ENCODE results near the gene TMPRSS11A.

GRCh38 chr4:67883902-67884301, 79.4 kb downstream of the TMPRSS11A start, which contains the start of gene TMPRSS11D:
- no peak for TF ChIP-seq EZH2 (IDR thresholded peaks at IDR 0.05; ENCODE audit: low read depth, unreplicated experiment)
- no peak for TF ChIP-seq CTCF (conservative IDR thresholded peaks at IDR 0.05; ENCODE audit: low read depth in 2 of 2)
- no peak for TF ChIP-seq POLR2AphosphoS5 (IDR thresholded peaks at IDR 0.05; ENCODE audit: low read depth)
- TF ChIP-seq, protein P1, sequence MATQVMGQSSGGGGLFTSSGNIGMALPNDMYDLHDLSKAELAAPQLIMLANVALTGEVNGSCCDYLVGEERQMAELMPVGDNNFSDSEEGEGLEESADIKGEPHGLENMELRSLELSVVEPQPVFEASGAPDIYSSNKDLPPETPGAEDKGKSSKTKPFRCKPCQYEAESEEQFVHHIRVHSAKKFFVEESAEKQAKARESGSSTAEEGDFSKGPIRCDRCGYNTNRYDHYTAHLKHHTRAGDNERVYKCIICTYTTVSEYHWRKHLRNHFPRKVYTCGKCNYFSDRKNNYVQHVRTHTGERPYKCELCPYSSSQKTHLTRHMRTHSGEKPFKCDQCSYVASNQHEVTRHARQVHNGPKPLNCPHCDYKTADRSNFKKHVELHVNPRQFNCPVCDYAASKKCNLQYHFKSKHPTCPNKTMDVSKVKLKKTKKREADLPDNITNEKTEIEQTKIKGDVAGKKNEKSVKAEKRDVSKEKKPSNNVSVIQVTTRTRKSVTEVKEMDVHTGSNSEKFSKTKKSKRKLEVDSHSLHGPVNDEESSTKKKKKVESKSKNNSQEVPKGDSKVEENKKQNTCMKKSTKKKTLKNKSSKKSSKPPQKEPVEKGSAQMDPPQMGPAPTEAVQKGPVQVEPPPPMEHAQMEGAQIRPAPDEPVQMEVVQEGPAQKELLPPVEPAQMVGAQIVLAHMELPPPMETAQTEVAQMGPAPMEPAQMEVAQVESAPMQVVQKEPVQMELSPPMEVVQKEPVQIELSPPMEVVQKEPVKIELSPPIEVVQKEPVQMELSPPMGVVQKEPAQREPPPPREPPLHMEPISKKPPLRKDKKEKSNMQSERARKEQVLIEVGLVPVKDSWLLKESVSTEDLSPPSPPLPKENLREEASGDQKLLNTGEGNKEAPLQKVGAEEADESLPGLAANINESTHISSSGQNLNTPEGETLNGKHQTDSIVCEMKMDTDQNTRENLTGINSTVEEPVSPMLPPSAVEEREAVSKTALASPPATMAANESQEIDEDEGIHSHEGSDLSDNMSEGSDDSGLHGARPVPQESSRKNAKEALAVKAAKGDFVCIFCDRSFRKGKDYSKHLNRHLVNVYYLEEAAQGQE (IDR thresholded peaks at IDR 0.05; ENCODE audit: unreplicated experiment) = no peak
- TF ChIP-seq CREB1 (CRISPR knock-in tag; IDR thresholded peaks at IDR 0.05; ENCODE audit: low read depth) = no peak
- TF ChIP-seq EZH2phosphoT487 (IDR thresholded peaks at IDR 0.05; ENCODE audit: unreplicated experiment) = no peak
- TF ChIP-seq ZNF114 (CRISPR knock-in tag; IDR thresholded peaks at IDR 0.05) = no peak
- no peak for TF ChIP-seq ETS1 (IDR thresholded peaks at IDR 0.05)
- no peak for TF ChIP-seq JUNB (IDR thresholded peaks at IDR 0.05; ENCODE audit: unreplicated experiment)
- no peak for TF ChIP-seq ZNF331 (CRISPR knock-in tag; IDR thresholded peaks at IDR 0.05; ENCODE audit: low read depth)
- no peak for TF ChIP-seq NANOG (IDR thresholded peaks at IDR 0.05; ENCODE audit: borderline replicate concordance)
